GM18873 (cell line): ENCODE data around the gene FAM229A.
"Not testable (repeated sequence)": the region's sequence is repeated elsewhere in the genome, so short reads cannot be mapped to it uniquely, and the experiment has no call there.

Experiments
- ATAC-seq: cut with Tn5 transposase; IDR thresholded peaks from one replicate; pipeline ENCODE4 v1.9.1; 2021; ENCODE audit warnings: mild to moderate bottlenecking, moderate library complexity, moderate number of reproducible peaks; ENCODE audit not compliant: unreplicated experiment, low FRiP score

Gene FAM229A, protein sequence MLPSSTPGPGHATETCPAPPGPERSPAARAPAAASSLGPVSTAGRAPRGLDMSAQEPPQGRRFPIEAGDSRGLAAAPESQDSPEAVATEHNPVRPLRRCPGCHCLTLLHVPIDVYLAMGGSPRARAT

DNA sequence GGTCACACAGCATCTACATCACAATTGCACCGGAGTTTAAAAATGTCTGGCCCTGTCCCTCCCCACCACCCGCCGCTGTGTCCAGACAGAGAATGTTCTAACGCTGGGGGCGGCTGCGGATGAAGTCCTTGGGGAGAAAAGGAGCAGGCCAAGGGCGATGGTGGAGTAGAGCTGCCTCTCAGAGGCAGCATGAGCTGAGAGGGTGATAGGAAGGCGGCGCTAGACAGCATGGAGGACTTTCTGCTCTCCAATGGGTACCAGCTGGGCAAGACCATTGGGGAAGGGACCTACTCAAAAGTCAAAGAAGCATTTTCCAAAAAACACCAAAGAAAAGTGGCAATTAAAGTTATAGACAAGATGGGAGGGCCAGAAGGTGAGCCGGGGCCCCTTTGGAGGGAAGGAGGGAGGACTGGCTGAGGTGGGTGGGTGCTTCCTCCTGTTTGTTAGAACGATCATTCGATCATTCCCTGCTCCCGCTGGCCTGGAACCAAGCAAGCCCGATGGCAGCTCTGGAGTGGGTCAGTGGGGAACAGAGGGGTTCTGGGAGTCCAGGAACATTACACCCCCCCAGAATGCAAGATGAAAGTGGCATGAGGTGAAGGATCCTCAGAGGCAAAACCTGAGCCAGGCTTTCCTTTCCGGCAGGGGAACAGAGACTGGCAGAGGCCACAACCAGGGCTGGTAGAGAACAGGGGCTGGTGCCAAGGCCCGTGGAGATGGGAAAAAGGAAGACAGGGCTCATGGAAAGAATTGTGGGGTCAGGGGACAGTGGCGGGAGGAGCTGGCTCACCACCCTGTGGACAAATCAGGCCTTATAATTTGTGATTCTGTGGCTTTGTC, at the start of gene FAM229A, which contains the start of gene TSSK3:
Gene FAM229A (minus strand): TSS at position 12 of the 840 bp plus-strand sequence. CDS start 394 bp downstream, outside the sequence.
Gene TSSK3 (plus strand): TSS at position 66 of the 840 bp plus-strand sequence. CDS start 163 bp downstream, at position 229.
- no peak for ATAC-seq

DNA sequence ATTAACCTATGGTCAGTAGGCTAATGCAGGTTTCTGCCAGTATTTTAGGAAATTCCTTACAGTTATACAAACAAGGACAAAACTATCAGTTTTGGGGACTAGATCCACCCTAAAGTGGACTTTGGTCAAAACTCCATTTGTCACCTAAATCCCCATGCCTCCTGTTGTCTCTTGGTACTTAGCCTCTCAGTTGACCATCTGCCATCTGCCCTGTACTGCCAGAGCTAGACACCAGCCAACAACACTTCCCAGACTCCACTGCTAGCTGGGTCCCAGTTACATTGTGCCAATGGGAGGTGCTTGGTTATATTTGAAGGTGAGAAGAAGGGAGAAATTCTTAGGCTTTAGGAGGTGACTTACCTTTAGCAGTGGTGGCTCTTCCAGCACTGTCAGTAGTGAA, 49.0 kb upstream of the FAM229A start:
- ATAC-seq: no peak

DNA sequence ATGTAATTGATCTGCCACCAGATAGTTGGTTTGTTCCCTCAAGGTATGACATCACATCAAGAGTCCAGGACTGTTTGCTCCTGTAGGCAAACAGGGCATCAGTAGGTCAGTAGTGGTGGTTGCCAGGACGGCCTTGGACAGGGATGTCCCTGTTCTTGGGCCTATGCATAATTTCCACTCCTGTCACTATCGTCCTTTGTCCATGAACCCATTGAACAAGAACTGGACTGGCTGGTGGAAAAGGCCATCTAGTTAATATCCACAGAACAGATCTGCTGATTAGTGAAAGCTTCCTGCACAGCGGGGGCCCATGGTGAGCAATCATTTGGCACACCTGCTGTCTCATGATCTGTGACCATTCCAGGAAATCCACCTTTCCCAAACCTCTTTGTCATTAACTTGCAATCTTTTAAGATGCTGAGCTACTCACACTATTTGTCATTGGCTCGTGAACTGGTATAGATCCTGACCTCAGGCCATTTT, 44.4 kb upstream of the FAM229A start:
- ATAC-seq: no peak

DNA sequence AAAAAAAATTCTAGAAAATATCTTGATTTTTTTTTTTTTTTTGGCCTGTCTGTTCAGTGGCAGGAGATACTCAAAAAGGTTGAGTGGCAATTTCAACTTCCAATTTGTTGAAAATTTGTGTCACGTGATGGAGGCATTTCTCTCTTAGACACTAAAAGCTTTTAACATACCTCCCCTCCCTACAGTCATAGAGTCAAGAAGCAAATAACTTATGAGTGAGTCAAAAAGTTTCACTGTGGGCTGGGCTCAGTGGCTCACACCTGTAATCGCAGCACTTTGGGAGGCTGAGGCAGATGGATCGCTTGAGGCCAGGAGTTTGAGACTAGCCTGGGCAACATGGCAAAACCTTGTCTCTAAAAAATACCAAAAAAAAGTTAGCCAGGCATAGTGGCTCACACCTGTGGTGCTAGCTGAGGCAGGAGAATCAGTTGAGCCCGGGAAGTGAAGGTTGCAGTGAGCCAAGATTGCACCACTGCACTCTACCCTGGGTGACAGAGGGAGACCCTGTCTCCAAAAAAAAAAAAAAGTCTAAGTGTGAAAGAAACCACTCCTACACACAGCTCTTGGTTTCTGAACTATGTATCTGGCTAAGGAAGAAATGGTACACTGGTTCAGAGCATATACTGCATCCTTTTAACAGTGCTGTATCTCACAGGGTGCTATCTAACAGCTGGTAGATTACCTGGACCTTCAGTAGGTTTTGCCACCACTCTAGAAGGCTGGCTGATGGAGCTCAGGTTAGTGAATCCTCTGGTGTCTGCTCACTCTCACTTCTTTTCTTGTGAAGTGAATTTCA, 43.6 kb upstream of the FAM229A start:
- ATAC-seq: no peak

DNA sequence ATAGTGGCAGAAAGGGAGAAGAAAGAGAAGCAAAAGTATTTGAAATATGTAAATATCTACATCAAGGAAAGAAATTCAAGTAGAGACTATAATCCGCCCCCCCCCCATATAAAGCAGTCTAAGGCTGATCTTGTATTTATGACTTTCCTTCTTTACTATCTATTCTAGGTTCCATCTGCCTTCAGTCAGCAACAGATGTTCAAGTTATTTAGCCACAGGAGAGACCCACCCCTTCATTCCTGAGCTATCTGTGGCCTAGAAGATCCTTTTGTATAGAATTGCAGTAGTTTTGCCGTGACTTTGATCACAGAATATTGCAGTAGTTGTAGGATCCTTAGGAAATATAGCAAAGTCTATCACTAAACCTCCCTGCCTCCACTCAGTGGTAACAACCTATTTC, 42.7 kb upstream of the FAM229A start:
- no peak for ATAC-seq

DNA sequence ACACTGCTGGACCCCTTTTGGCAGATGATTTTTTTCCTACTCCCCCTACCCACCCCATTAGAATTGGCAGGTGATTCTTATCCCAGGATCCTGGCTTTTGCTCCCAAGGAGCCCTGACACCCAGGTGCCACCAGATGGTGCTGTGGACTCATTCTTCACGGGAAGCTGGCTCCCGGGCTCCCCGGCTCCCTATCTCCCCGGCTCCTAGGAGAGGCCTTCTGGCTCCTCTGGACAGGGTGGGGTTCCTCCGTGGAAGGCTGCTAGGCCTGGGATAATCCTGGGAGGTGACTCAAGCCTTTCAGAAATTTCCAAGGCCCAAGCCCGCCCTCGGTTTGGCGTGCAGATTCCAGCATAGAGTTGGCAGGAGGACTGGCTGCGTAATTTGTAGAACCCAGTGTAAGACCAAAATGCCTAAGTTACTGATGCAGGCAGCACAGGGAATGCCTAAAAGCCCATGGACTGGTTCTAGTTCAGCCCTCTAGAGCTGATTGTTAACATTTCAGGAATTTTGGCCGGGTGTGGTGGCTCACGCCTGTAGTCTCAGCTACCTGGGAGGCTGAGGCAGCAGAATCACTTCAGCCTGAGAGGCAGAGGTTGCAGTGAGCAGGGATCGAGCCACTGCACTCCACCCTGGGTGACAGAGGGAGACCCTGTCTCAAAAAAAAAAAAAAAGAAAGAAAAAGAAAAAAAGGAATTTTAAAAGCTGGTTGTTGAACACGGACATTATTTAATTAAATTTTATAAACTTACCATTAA, 38.8 kb upstream of the FAM229A start:
- ATAC-seq: no peak

DNA sequence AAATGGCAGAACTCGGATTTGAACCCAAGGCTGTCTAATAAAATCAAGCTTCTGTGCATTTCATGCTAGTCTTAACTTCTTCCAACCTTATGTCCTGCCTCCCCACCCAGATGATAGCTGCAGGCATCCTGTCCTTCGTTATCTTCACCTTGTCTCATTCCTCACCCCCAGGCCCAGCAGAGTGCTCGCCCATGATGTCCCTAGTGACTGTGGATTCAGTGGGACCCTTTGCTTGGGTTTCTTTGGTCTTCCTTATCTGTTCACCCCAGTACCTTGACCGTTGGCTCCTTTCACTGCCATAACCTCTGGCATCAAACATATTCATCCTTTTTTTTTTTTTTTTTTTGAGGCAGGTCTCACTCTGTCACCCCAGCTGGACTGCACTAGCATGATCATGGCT, 37.6 kb upstream of the FAM229A start:
- no peak for ATAC-seq

DNA sequence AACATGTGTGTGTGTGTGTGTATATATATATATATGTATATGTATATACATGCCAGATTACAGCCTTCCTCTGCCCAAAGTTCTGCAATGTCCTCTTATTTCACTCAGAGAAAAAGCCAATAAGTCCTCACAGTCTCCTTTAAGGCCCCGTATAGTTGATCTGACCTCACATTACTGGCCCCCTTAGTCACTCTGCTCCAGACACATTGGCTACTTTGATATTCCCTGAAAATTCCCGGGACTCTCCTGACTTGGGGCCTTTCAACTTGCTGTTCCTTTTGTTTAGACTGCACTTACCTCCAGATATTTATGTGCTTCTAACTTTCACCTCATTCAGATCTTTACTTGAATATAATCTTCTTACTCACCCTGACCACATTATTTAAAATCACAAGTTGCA, 36.1 kb upstream of the FAM229A start:
- no peak for ATAC-seq

DNA sequence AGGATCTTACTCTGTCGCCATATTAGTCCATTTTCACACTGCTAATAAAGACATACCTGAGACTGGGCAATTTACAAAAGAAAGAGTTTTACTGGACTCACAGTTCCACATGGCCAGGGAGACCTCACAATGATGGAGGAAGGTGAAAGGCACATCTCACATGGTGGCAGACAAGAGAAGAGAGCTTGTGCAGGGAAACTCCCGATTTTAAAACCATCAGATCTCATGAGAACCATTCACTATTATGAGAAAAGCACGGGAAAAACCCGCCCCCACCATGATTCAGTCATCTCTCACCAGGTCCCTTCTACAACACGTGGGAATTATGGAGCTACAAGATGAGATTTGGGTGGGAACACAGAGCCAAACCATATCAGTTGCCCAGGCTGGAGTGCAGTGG, 34.2 kb upstream of the FAM229A start:
- not testable (repeated sequence) for ATAC-seq

DNA sequence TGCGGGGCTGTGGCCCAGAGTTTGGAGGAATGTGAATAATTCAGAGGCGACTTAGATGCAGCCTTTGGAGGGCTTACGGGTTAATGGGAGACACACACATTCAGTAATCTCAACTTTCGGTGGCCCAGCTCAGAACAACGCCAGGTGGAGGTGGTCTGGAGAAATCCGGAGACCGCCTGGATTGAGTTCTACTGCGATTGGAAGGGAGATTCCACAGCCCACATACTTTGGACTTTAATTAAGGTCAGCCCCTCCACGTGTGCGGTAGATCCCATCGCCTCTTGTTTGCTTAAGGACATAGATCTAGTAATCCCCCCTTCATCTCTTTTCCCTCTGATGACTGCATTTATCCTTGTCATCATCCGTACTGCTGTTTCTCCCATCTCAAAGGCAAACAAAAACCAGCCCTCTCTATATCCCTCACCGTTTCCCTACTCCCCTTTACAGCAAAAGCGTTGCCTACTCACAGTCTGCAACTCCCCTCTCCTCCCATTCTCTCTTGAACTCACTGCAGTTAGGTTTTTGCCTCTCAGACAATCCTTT, 32.7 kb upstream of the FAM229A start:
- ATAC-seq: no peak

DNA sequence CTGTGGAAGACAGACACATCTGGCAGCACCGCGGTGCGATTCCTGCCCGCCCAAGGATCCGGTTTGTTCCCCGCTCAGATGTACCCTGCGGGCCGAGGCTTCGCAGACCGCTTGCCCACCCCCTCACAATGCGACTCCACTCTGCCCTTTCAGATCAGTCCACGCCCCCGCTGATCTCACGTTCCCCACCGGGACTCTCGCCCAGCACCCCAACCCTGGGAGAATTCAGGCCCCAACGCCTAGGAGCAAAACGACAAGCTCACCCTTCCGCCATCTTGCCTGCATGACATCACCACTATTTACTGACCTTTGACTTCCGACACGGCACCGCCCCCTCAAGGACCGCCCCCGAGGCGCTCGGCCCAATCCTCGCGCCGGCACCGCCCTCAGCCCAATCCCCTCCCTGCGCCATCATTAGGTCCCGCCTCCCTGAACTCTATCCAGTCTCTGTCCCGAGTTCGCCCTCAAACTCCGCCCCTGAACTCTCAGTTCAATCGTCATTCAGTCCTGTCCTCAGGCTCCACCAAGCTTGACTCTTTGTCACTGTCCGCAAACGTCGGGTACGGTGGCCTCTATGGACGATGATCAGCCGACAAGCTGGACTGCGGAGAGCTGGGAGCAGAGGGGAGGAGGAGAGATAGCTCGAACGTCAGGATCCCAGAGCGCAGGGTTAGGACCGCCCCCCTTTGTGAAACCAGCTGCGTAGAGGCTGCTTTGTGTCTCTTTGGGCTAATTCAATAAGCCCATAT, 32.0 kb upstream of the FAM229A start, which contains the start of gene BSDC1:
Gene BSDC1 (minus strand): TSS at position 301 of the 749 bp plus-strand sequence. CDS start 27 bp downstream, at position 274.
- ATAC-seq: peak; percentile 95

DNA sequence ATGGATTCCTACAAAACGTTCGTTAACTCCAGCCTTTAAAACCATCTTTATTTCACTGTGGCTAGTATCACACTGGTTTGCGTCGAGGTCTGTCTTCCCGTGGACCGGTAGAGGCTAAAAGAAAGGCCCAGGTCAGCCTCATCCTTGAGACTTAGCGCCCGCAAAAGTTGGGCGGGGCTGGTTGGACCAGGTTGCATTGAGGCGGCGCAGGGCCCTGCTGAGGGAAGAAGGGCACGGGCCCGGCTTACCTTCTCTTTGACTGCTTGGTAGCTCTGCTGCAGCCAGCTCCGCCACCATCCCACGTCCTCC, 31.5 kb upstream of the FAM229A start:
- peak; percentile 10 for ATAC-seq

DNA sequence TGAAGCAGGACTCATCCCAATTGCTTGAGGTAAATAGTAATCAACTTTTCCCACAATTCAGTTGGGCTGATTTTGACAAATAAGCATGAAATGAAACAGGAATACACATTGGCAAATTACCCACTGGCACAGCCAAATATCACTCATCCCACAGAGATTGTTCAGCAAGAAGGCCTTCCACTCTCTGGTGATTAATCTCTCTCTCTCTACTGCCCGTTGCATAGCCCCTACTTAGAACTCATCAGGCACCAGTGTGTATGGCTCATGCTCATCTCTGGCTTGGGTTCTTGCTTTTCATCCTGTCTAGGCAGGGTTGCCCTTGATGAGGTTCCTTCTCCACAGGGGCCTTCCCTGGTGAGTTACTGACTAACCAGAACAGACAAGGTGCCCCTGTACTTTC, 30.9 kb upstream of the FAM229A start:
- ATAC-seq: no peak

DNA sequence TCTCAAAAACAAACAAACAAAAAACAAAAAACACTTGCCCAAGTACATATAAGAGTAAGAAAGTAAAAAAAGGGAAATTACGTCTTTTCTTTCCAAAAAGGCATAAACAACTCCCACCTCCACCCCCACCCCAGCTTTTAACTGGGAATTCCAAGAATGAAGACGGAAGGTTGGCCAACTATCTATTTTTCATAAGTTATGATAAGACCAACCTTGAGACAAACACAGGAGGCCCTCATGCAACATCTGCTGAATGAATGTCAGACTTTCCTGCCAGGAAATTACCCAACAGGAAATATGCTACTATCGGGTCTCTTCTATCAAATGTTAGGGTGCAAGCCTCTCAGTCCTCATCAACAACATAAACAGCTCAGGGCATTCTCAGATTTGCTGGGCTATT, 30.0 kb upstream of the FAM229A start:
- no peak for ATAC-seq

DNA sequence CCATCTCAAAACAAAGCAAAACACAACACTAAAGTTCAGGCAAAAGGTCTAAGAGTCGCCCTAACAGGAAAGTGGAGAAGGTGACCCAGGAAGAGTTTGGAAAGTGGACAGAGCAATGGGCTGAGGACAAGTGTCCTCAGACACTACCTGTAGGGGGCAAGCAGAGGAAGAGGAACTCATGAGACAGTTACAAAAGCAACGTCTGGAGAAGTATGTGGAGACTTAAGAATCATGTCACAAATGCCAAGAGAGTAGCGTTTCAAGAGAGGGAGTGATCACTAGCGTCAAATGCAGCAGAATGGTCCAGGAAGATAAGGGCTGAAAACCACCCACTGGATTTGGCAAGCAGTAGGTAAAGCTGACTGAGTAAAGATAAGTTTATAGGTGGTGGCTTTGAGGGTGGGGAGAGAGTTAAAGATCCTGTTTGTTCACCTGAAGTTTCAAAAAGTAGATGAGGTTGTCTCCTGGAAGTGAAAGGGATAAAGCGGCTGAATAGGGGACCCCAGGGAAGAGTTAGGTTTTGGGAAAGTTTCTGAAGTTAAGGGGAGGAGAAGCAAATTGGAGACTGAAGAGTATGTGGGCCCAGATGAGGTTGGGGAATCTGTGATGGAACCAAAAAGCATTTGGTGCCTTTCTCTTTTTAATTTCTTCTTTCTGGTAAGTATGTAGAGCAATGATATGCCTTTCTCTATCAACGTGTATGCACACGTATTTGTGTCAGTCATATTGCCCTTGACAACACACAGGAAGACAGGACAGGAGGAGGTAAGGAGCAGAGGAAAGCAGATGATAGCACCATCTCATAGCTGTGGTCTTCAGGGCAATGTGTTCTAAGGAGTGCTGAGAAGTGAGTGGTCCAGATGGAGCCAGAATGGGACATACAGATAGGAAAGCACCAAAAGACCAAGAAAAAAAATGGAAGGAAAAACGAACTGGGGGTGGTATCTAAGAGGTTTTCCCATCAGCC, 28.9 kb upstream of the FAM229A start:
- ATAC-seq: no peak

DNA sequence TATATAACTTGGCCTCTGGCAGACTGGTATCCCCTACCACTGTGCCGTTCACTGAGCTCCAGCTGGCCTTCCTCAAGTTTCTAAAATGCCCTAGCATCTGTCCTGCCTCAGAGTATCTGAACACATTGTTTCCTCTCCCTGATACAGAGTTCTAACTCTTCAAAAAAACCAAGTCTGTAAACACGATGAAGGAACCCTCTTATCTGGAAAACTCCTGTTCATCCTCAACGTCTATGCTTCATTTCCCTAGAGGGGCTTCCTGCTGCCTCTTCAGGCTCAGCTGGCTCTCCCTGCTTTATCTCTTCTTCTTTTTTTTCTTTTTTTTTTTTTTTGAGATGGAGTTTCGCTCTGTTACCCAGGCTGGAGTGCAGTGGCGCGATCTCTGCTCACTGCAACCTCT, 26.4 kb upstream of the FAM229A start:
- no peak for ATAC-seq

DNA sequence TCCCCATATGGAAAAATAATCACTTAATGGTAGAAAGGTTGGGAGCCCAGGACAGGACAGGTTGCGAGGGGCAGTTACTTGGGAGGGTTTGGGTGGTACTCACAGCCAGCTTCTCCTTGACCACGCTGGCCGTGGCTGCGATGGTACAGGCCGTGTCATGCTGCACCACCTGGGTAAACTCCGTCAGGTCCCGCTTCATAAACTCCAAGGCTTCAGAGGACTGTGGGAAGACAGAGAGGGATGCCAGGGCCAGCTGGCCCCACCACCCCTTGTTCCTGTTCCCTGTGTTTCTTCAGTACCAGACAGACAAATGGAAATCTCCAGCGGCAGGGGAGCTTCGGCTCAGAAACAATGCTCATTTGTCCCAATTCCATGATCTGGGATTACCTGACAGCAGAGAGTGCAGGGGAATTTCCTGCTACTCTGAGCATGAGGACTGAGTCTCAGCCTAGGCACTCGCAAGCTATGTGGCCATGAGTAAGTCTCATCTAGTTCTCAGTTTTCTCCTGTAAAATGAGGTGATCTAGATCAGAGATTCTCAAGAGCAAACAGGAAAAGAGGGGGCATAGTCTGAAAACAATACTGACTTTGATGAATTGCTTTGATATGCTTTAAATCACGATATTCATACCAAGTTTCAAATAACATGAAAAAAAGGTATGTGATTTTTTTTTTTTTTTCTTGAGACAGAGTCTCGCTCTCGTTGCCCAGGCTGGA, 24.5 kb upstream of the FAM229A start:
- no peak for ATAC-seq

DNA sequence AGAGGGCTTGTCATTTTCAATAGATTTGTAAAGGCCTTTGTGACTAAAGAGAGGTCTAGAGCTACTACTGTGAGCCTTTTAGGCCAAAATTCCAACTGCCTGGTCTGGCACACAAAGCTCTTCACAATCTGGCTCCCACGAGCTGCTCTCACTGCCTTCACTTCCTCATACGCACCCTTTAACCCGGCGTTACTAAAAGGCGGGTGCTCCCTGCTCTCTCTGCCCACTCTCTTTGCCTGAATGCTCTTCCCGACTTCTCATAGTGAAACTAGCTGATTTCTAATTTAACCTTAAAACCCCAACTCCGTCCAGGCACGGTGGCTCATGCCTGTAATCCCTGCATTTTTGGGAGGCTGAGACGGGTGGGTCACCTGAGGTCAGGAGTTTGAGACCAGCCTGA, 17.8 kb upstream of the FAM229A start:
- ATAC-seq: no peak
